GM23338 (cell line): Measurements from ENCODE around the gene CD70. TPM values are rescaled to one million over a fixed set of nuclear protein-coding genes. Genes with fewer than 3 reads are reported as not detected.

Source experiments
- polyA plus RNA-seq: library from polyadenylated mRNA; unstranded; fragments of >200 nt; fragmentation: Nextera tagmentation; extraction: Ambion mirVana; gene quantifications from 2 replicates; pipeline ENCODE4 v1.2.1, GENCODE V29; 2016
- small RNA-seq: library from RNA; depleted of rRNA; stranded (forward); fragments of <200 nt; gene quantifications from one replicate; pipeline ENCODE3, GENCODE V24; 2014; ENCODE audit warnings: low replicate concordance
- total RNA-seq: library from RNA; depleted of rRNA; stranded (reverse); fragments of >200 nt; shearing (Covaris generic); gene quantifications from 2 replicates; pipeline ENCODE4 v1.2.3, GENCODE V29; 2014; rRNA removed

The CD70 gene
- total and polyA plus RNA-seq, 2 experiments from 2014 or later, result 2.0 to 7.3 TPM

Small RNA genes lying within 50 kb of the gene (small RNA-seq; reads per million reads assigned to genes)
- gene RF00019, result not detected

Other genes starting within 250 kb of the CD70 start
- gene CLPP, start 229.6 kb downstream of the CD70 start, total RNA-seq, result 96.7 and 110 TPM in 2 replicates
- gene CLPP, start 229.6 kb downstream of the CD70 start, polyA plus RNA-seq, result 65.7 and 76.4 TPM in 2 replicates
- 52.0 and 75.4 TPM in 2 replicates for gene ALKBH7, start 218.4 kb downstream of the CD70 start, total RNA-seq
- 66.3 and 76.1 TPM in 2 replicates for gene ALKBH7, start 218.4 kb downstream of the CD70 start, polyA plus RNA-seq
- gene PSPN, start 215.2 kb downstream of the CD70 start, total RNA-seq, result 0.93 and 1.2 TPM in 2 replicates
- 0.82 and 1.5 TPM in 2 replicates for gene PSPN, start 215.2 kb downstream of the CD70 start, polyA plus RNA-seq
- gene GTF2F1, start 198.0 kb downstream of the CD70 start, total RNA-seq, result 44.4 and 65.5 TPM in 2 replicates
- 62.1 and 76.1 TPM in 2 replicates for gene GTF2F1, start 198.0 kb downstream of the CD70 start, polyA plus RNA-seq
- 359 and 367 TPM in 2 replicates for gene KHSRP, start 166.3 kb downstream of the CD70 start, total RNA-seq
- 129 and 144 TPM in 2 replicates for gene KHSRP, start 166.3 kb downstream of the CD70 start, polyA plus RNA-seq
- 0.35 TPM in 1 of 2 replicates, not detected in the other for gene SLC25A41, start 157.4 kb downstream of the CD70 start, total RNA-seq
- 0.23 and 0.24 TPM in 2 replicates for gene SLC25A41, start 157.4 kb downstream of the CD70 start, polyA plus RNA-seq
- 90.5 and 96.4 TPM in 2 replicates for gene SLC25A23, start 131.4 kb downstream of the CD70 start, total RNA-seq
- gene SLC25A23, start 131.4 kb downstream of the CD70 start, polyA plus RNA-seq, result 25.1 and 25.7 TPM in 2 replicates
- gene CRB3, start 126.9 kb downstream of the CD70 start, total RNA-seq, result 32.2 and 44.4 TPM in 2 replicates
- gene CRB3, start 126.9 kb downstream of the CD70 start, polyA plus RNA-seq, result 11.8 and 16.6 TPM in 2 replicates
- gene DENND1C, start 109.4 kb downstream of the CD70 start, total RNA-seq, result 2.8 and 3.1 TPM in 2 replicates
- 6.1 and 6.3 TPM in 2 replicates for gene DENND1C, start 109.4 kb downstream of the CD70 start, polyA plus RNA-seq
- 31.1 and 41.7 TPM in 2 replicates for gene TUBB4A, start 88.8 kb downstream of the CD70 start, total RNA-seq
- gene TUBB4A, start 88.8 kb downstream of the CD70 start, polyA plus RNA-seq, result 32.9 and 34.6 TPM in 2 replicates
- gene TNFSF9, start 60.1 kb downstream of the CD70 start, total RNA-seq, result 5.3 and 9.1 TPM in 2 replicates
- 2.6 and 2.8 TPM in 2 replicates for gene TNFSF9, start 60.1 kb downstream of the CD70 start, polyA plus RNA-seq
- not detected in 2 replicates for gene TNFSF14, start 79.0 kb upstream of the CD70 start, total RNA-seq
- not detected in 2 replicates for gene TNFSF14, start 79.0 kb upstream of the CD70 start, polyA plus RNA-seq
- gene C3, start 129.5 kb upstream of the CD70 start, total RNA-seq, result 4.8 and 17.7 TPM in 2 replicates
- gene C3, start 129.5 kb upstream of the CD70 start, polyA plus RNA-seq, result 5.1 and 7.5 TPM in 2 replicates
- gene GPR108, start 146.4 kb upstream of the CD70 start, total RNA-seq, result 42.6 and 57.9 TPM in 2 replicates
- gene GPR108, start 146.4 kb upstream of the CD70 start, polyA plus RNA-seq, result 44.8 and 45.9 TPM in 2 replicates
- gene TRIP10, start 148.5 kb upstream of the CD70 start, total RNA-seq, result 46.2 and 56.8 TPM in 2 replicates
- gene TRIP10, start 148.5 kb upstream of the CD70 start, polyA plus RNA-seq, result 65.4 and 68.5 TPM in 2 replicates
- 25.6 and 38.4 TPM in 2 replicates for gene SH2D3A, start 176.3 kb upstream of the CD70 start, total RNA-seq
- gene SH2D3A, start 176.3 kb upstream of the CD70 start, polyA plus RNA-seq, result 20.7 and 24.6 TPM in 2 replicates
- 1.7 and 1.8 TPM in 2 replicates for gene VAV1, start 181.6 kb upstream of the CD70 start, total RNA-seq
- gene VAV1, start 181.6 kb upstream of the CD70 start, polyA plus RNA-seq, result 0.82 and 1.0 TPM in 2 replicates